A673 (cell line): ENCODE measurements around the gene MRPL27. TPM values are rescaled to one million over a fixed set of nuclear protein-coding genes. Genes with fewer than 3 reads are reported as not detected.

Experiments
- BruUV-seq: library from RNA; stranded (reverse); fragments of 400-500 nt; replicated peaks from 2 replicates; lab custom pipeline; 2021; lab: Mats Ljungman, UMichigan
- CTCF ChIA-PET: fragments of 300-600 bp; sonication (Branson Sonifier 250); formaldehyde crosslinking; loops from one replicate; lab custom pipeline; 2022; ENCODE audit warnings: antibody characterized with exemption; lab: Charles Lee
- POLR2A ChIA-PET: fragments of 300-600 bp; sonication (Branson Sonifier 250); formaldehyde crosslinking; loops from one replicate; lab custom pipeline; 2022; ENCODE audit warnings: antibody characterized with exemption; ENCODE audit not compliant: low non-redundant PET; lab: Charles Lee
- DNase-seq: peaks from one replicate; pipeline ENCODE4 v3.0.0-alpha.2; 2015; ENCODE audit warnings: low spot score
- H3K27ac ChIP-seq: fragments of 200-600 bp; sonication (generic); 2 replicates; pipeline ENCODE4 v1.5.1; 2016; ENCODE audit warnings: mixed run types, low read depth, mild to moderate bottlenecking, mixed read lengths, antibody characterized with exemption, low read length; ENCODE audit not compliant: poor library complexity, severe bottlenecking
- H3K27me3 ChIP-seq: fragments of 200-600 bp; sonication (generic); replicated peaks from 2 replicates; pipeline ENCODE4 v1.6.1; 2017; ENCODE audit warnings: mixed run types, low read depth, mild to moderate bottlenecking, mixed read lengths, antibody characterized with exemption, low read length; ENCODE audit not compliant: insufficient read depth, poor library complexity
- H3K36me3 ChIP-seq: fragments of 200-600 bp; sonication (generic); 2 replicates; pipeline ENCODE4 v1.6.1; 2016; ENCODE audit warnings: mixed run types, mild to moderate bottlenecking, mixed read lengths, antibody characterized with exemption, low read length; ENCODE audit not compliant: insufficient read depth, poor library complexity, severe bottlenecking
- H3K4me1 ChIP-seq: fragments of 200-600 bp; sonication (generic); 2 replicates; pipeline ENCODE4 v1.6.1; 2017; ENCODE audit warnings: mixed run types, mild to moderate bottlenecking, mixed read lengths, antibody characterized with exemption, low read length; ENCODE audit not compliant: insufficient read depth, poor library complexity, severe bottlenecking
- H3K4me3 ChIP-seq: fragments of 200-600 bp; sonication (generic); 2 replicates; pipeline ENCODE4 v1.5.1; 2016; ENCODE audit warnings: low read depth, mixed run types, mild to moderate bottlenecking, mixed read lengths, low read length; ENCODE audit not compliant: poor library complexity, severe bottlenecking
- H3K9me3 ChIP-seq: fragments of 200-600 bp; sonication (generic); 2 replicates; pipeline ENCODE4 v1.6.1; 2016; ENCODE audit warnings: mixed run types, low read depth, mild to moderate bottlenecking, mixed read lengths, antibody characterized with exemption, low read length; ENCODE audit not compliant: poor library complexity, severe bottlenecking
- CTCF ChIP-seq: fragments of 300-800, 200-600 bp; sonication (generic); conservative IDR thresholded peaks from 2 replicates; pipeline ENCODE4 v1.5.1; 2017; ENCODE audit warnings: low read depth, mild to moderate bottlenecking, antibody characterized with exemption, low read length, moderate library complexity, mixed read lengths
- EZH2 ChIP-seq: fragments of 200-600 bp; sonication (generic); IDR thresholded peaks from 2 replicates; pipeline ENCODE4 v1.6.1; 2017; ENCODE audit warnings: borderline replicate concordance, low read depth, mild to moderate bottlenecking, mixed read lengths, antibody characterized with exemption, low read length; ENCODE audit not compliant: poor library complexity, severe bottlenecking
- intact Hi-C: fragments of 100-400 bp; cut with micrococcal nuclease; formaldehyde crosslinking; loops from one replicate; pipeline ENCODE4 v1.10.0; 2022; ENCODE audit not compliant: unreplicated experiment
- total RNA-seq: library from RNA; stranded (reverse); gene quantifications from 2 replicates; pipeline ENCODE4 v1.2.3, GENCODE V29; 2021

Gene MRPL27
- total RNA-seq, 1 experiment from 2014 or later: 85.6 TPM

GRCh38 chr17:50339381-50339780 is 33.6 kb downstream of the MRPL27 start:
- Histone ChIP-seq H3K27me3 (no peaks in the 10 kb centered on the region), H3K4me3 (no peak overlapping the region), H3K4me1 (no peaks in the 10 kb centered on the region), H3K36me3 (no peaks in the 10 kb centered on the region), H3K27ac (no peak overlapping the region), H3K9me3 (no peaks in the 10 kb centered on the region)
- ChIA-PET CTCF (no interaction called here), POLR2A (no interaction called here)
- DNase-seq: no peak
- intact Hi-C loops: no loop called here
- TF ChIP-seq CTCF: no peak
- TF ChIP-seq EZH2: no peak
- BruUV-seq: no TSS peak

- Histone ChIP-seq H3K27me3 (no peaks in the 10 kb centered on the region), H3K27ac (no peak overlapping the region), H3K4me1 (peaks cover under 1% of the 10 kb centered on the region), H3K9me3 (no peaks in the 10 kb centered on the region), H3K36me3 (no peaks in the 10 kb centered on the region), H3K4me3 (no peak overlapping the region)
- TF ChIP-seq CTCF (no peak), EZH2 (no peak)
- BruUV-seq: no TSS peak
- POLR2A ChIA-PET: no interaction called here
- DNase-seq: no peak
- CTCF ChIA-PET: no interaction called here
- intact Hi-C loops: no loop called here
These were observed 34.3 kb downstream of the MRPL27 start for GRCh38 chr17:50338645-50339044.

- Histone ChIP-seq H3K4me1 (peaks cover 5% of the 10 kb centered on the region), H3K27me3 (no peaks in the 10 kb centered on the region), H3K27ac (no peak overlapping the region), H3K9me3 (no peaks in the 10 kb centered on the region), H3K4me3 (no peak overlapping the region), H3K36me3 (no peaks in the 10 kb centered on the region)
- TF ChIP-seq CTCF: no peak
- no peak for TF ChIP-seq EZH2
- BruUV-seq: no TSS peak
- ChIA-PET CTCF (no interaction called here), POLR2A (no interaction called here)
- intact Hi-C loops: no loop called here
- no peak for DNase-seq
These were observed 35.0 kb downstream of the MRPL27 start for GRCh38 chr17:50337956-50338355.
